Stimulated activated CD8-positive, alpha-beta memory T cell treated with anti-CD3 and anti-CD28 coated beads, Interleukin-4, amount 100 ng/mL, for 24 hours (primary cell): ENCODE results near the gene ZNF683.
A peak's percentile ranks its signal among the peaks of the same experiment; 100 is the strongest.
"Not testable (repeated sequence)": the region's sequence is repeated elsewhere in the genome, so short reads cannot be mapped to it uniquely, and the experiment has no call there.

Source experiments
- DNase-seq: peaks from one replicate; pipeline ENCODE4 v3.0.0-alpha.2; 2020; ENCODE audit warnings: low read depth

ZNF683 gene

GRCh38 chr1:26372611-26373010 lies at the start of gene ZNF683:
TSS of gene ZNF683 (minus strand) at chr1:26372750. CDS start at chr1:26368571, 4,179 bp downstream.
- not testable (repeated sequence) for DNase-seq

- DNase-seq: no peak
Observed at GRCh38 chr1:26419494-26419893, 46.9 kb upstream of the ZNF683 start.

- DNase-seq: no peak
Observed at GRCh38 chr1:26418865-26419349, 46.4 kb upstream of the ZNF683 start.

- peak; percentile 73 for DNase-seq
Observed at GRCh38 chr1:26417111-26417759, 44.7 kb upstream of the ZNF683 start.

GRCh38 chr1:26413031-26413430 lies 40.5 kb upstream of the ZNF683 start:
- DNase-seq: no peak

DNA sequence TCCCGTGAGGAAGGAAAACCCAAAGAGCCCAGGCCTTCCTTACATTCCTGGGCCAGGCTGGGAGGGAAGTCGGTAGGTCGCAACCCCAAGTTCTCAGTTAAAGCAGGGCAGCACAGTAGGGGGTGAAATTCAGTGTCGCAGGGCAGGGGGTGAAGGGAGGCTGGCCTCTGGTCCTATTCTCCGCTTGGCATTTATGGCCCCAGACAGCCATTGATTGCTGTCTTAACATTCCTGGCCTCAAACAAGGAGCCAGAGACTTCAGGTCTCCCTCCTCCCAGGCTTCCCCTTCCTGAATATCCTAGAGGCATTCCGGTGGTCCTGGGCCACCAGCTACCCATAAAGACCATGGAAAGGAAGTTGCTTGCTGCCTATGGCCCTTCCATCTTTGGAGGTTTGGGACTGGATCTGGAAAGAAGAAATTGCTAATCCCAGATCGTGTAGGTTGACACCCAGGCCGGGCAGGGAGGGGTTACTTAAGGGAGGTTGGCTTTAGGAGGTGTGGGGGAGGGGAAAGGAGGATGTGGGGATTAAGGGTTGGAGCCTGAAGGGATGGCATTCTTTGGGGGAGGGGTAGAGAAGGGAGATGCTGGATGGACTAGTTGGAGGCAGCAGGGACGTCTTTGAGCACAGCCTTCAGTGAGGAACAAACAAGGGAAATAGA lies 39.8 kb upstream of the ZNF683 start:
- DNase-seq: no peak

DNA sequence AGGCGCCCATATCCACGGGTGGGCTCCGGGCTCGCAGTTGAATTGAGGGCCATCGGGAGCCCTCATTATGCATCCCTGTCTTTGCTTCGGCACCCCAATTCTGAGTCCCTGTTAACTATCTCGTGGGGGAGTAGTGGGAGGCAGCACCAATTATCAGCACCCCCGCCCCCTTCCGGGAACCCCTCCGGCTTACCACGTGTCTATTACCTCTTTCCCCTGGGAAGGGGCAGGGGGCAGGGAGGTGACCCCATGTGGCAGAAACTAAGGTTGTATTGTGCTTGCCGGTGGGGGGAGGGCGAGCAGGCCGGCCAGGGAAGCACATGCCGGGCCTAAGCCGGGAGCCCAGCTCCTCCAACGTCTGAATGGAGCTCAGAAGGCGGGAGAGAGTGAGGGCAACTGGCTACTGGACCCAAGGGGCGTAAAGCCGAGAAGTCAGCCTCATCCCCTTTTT lies 39.1 kb upstream of the ZNF683 start:
- no peak for DNase-seq

- no peak for DNase-seq
Observed at GRCh38 chr1:26410706-26411623, 38.4 kb upstream of the ZNF683 start, which contains the start of gene LIN28A. TSS of gene LIN28A (plus strand) at chr1:26410817. CDS start at chr1:26410892, 75 bp downstream.

DNA sequence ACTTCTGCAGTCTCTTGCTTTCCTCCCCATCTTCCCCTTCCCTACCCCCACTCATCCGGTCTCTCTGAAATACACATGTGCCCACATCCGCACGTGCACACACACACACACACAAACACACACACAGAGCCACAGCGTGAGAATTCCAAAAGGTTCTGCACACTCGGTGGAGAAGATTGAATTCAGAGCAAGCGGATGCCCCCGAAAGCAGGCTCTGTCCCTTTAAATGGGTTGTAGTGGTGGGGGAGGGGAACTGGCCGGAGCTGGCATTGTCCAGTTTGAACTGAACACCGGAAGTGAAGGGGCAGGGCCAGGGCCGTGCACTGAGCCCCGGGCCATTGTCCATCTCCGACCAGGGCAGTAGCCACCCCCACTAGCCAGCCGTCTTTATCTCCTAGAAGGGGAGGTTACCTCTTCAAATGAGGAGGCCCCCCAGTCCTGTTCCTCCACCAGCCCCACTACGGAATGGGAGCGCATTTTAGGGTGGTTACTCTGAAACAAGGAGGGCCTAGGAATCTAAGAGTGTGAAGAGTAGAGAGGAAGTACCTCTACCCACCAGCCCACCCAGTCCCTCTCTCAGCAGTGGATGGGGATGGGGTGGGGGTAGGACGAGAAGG lies 36.7 kb upstream of the ZNF683 start:
- DNase-seq: no peak

- peak; percentile 59 for DNase-seq
Observed at GRCh38 chr1:26408604-26409003, 36.1 kb upstream of the ZNF683 start.

- DNase-seq: no peak
Observed at GRCh38 chr1:26405281-26405915, 32.8 kb upstream of the ZNF683 start.

DNA sequence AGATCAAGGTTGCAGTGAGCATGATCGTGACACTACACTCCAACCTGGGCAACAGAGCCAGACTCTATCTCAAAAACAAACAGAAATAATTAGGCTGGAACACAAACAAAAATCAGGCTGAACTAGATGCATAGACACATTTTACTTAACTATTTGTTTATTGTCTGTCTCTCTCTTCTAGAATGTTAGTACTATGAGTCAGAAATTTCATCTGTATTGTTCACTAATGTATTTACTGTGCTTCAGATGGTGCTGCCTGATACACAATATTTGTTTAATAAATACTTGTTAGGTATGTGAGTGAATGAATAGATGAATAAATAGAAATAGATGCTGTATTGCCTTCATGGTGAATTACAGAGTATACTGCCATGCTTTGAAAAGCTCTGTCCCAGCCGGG lies 32.1 kb upstream of the ZNF683 start:
- no peak for DNase-seq

DNA sequence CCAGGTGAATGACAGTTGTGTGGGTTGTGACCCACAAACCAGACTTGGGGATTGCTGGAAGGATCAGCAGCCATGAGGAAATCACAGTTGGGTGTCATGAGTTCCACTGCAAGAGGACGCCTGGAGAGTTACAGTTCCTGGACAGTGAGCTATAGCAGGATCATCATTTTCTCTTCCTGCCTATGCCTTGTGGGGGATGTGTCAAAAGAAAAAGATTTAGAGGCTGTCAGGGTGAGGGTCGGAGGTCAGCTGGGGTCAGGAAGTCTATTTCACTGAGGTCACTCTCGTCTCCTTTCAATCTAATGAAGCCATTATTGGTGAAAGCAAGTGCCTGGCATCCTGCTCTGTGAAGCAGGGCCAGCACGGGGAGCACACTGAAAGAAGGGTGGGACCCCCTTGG lies 31.1 kb upstream of the ZNF683 start:
- DNase-seq: no peak

DNA sequence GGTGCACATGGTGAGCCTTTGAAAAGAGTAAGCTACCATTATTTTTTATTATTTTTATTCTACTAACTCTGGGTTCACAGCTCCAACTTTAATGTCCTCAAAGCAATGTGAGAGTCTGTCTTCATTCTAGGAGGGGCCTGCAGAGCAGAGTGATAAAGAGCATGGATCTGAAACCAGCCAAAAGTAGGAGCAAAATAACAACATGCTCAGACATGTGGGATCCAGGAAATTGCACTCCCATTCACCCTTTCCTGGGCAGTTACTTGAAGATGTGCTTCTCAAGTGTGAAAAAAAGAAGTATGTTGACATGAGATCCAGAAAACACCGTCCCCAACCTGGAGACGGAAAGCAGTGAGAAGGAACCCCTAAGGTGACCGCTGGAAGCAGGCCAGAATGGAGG lies 29.3 kb upstream of the ZNF683 start:
- no peak for DNase-seq

- DNase-seq: no peak
Observed at GRCh38 chr1:26399034-26399433, 26.5 kb upstream of the ZNF683 start.

DNA sequence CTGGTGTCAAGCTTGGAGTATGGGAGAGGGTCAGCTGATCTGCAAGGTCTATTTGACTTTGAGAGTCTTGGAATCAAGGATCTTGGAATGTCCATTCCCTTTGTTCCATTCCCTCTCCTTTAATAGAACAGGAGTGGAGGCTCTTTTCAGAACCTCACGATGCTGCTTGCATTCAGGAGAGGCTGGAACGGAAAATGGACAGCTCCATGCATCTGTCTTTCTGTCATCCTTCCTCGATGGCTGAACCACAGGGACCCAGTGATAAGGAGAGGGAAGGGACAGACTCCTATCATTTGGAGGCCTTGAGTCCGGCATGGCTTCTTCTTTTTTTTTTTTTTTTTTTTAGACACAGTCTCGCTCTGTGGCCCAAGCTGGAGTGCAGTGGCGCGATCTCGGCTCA lies 23.2 kb upstream of the ZNF683 start:
- DNase-seq: no peak

- no peak for DNase-seq
Observed at GRCh38 chr1:26391450-26391849, 18.9 kb upstream of the ZNF683 start.

DNA sequence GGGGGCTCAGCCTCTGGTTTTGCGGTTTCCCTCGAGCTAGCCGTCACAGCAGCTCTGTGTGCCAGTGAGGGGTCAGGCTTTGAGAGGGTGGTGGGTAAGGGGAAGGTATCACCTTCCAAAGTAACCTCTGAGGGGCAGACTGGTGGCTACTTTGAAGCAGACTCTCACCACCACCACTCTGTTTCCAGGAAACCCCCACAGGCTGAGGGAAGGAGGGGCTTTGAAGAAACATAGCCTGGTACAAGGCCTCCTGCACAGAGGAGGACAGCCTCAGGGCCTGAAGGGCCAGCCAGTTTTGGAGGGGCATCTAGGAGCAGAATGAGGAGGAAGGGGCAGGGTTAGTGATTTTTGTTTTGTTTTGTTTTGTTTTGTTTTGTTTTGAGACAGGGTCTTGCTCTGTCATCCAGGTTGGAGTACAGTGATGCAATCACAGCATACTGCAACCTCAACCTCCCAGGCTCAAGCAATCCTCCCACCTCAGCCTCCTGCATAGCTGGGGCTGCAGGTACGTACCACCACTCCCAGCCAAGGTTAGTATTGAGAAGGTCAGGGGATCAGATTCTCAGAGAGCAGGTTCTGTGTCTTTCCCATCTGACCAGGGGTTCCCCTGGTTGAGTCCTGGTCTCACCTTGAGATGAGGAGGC lies 17.2 kb upstream of the ZNF683 start:
- no peak for DNase-seq

GRCh38 chr1:26388791-26389445 lies 16.4 kb upstream of the ZNF683 start:
- no peak for DNase-seq

GRCh38 chr1:26387447-26387846 lies 14.9 kb upstream of the ZNF683 start:
- no peak for DNase-seq
